A673 (cell line): ENCODE data around the gene DENND6B. TPM values are rescaled to one million over a fixed set of nuclear protein-coding genes. Genes with fewer than 3 reads are reported as not detected.

Experiments used
- BruUV-seq: library from RNA; stranded (reverse); fragments of 400-500 nt; replicated peaks from 2 replicates; lab custom pipeline; 2021; lab: Mats Ljungman, UMichigan
- CTCF ChIA-PET: fragments of 300-600 bp; sonication (Branson Sonifier 250); formaldehyde crosslinking; loops from one replicate; lab custom pipeline; 2022; ENCODE audit warnings: antibody characterized with exemption; lab: Charles Lee
- POLR2A ChIA-PET: fragments of 300-600 bp; sonication (Branson Sonifier 250); formaldehyde crosslinking; loops from one replicate; lab custom pipeline; 2022; ENCODE audit warnings: antibody characterized with exemption; ENCODE audit not compliant: low non-redundant PET; lab: Charles Lee
- DNase-seq: peaks from one replicate; pipeline ENCODE4 v3.0.0-alpha.2; 2015; ENCODE audit warnings: low spot score
- H3K27ac ChIP-seq: fragments of 200-600 bp; sonication (generic); 2 replicates; pipeline ENCODE4 v1.5.1; 2016; ENCODE audit warnings: mixed run types, low read depth, mild to moderate bottlenecking, mixed read lengths, antibody characterized with exemption, low read length; ENCODE audit not compliant: poor library complexity, severe bottlenecking
- H3K27me3 ChIP-seq: fragments of 200-600 bp; sonication (generic); replicated peaks from 2 replicates; pipeline ENCODE4 v1.6.1; 2017; ENCODE audit warnings: mixed run types, low read depth, mild to moderate bottlenecking, mixed read lengths, antibody characterized with exemption, low read length; ENCODE audit not compliant: insufficient read depth, poor library complexity
- H3K36me3 ChIP-seq: fragments of 200-600 bp; sonication (generic); 2 replicates; pipeline ENCODE4 v1.6.1; 2016; ENCODE audit warnings: mixed run types, mild to moderate bottlenecking, mixed read lengths, antibody characterized with exemption, low read length; ENCODE audit not compliant: insufficient read depth, poor library complexity, severe bottlenecking
- H3K4me1 ChIP-seq: fragments of 200-600 bp; sonication (generic); 2 replicates; pipeline ENCODE4 v1.6.1; 2017; ENCODE audit warnings: mixed run types, mild to moderate bottlenecking, mixed read lengths, antibody characterized with exemption, low read length; ENCODE audit not compliant: insufficient read depth, poor library complexity, severe bottlenecking
- H3K4me3 ChIP-seq: fragments of 200-600 bp; sonication (generic); 2 replicates; pipeline ENCODE4 v1.5.1; 2016; ENCODE audit warnings: low read depth, mixed run types, mild to moderate bottlenecking, mixed read lengths, low read length; ENCODE audit not compliant: poor library complexity, severe bottlenecking
- H3K9me3 ChIP-seq: fragments of 200-600 bp; sonication (generic); 2 replicates; pipeline ENCODE4 v1.6.1; 2016; ENCODE audit warnings: mixed run types, low read depth, mild to moderate bottlenecking, mixed read lengths, antibody characterized with exemption, low read length; ENCODE audit not compliant: poor library complexity, severe bottlenecking
- EZH2 ChIP-seq: fragments of 200-600 bp; sonication (generic); IDR thresholded peaks from 2 replicates; pipeline ENCODE4 v1.6.1; 2017; ENCODE audit warnings: borderline replicate concordance, low read depth, mild to moderate bottlenecking, mixed read lengths, antibody characterized with exemption, low read length; ENCODE audit not compliant: poor library complexity, severe bottlenecking
- intact Hi-C: fragments of 100-400 bp; cut with micrococcal nuclease; formaldehyde crosslinking; loops from one replicate; pipeline ENCODE4 v1.10.0; 2022; ENCODE audit not compliant: unreplicated experiment
- total RNA-seq: library from RNA; stranded (reverse); gene quantifications from 2 replicates; pipeline ENCODE4 v1.2.3, GENCODE V29; 2021
- TF ChIP-seq, protein P1 (sequence below): fragments of 300-800, 200-600 bp; sonication (generic); conservative IDR thresholded peaks from 2 replicates; pipeline ENCODE4 v1.5.1; 2017; ENCODE audit warnings: low read depth, mild to moderate bottlenecking, antibody characterized with exemption, low read length, moderate library complexity, mixed read lengths

The DENND6B gene
- total RNA-seq, 1 experiment from 2014 or later: 5.3 TPM

DNA sequence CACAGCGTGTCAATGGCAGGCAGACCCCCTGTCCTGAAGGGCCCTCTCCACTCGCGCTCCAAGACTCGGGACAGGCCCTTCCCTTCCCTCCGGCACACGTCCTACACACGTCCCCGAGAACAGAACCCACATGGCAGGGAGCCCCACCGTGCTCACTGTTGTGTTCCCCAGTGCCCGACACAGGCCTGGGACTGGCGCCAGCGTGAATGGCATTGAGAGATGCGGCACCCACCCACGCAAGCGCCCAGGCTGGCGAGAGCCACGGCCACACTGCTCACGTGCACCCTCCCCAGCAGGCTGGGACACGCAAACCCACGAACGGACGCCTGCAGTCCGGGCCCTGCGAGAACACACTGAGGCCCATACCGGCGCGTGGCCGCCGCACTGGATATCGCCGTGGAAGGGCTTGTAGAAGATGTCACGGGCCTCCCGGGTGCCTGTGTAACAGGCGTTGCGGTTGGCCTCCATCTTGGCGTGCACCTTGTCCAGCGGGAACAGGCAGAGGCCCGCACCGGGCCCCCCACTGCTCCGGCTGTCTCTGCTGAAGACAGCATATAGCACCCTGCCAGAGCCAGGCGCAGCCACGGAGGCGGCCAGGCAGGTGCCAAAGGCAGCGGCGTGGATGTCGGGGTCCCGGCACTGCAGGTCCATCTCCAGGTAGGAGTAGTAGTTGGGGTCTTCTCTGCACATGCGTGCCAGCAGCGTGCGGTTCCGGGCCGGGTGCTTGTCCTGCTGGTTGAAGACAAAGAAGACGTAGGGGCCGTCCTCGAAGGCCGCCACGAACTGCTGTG lies 37.5 kb downstream of the DENND6B start:
- H3K4me3 ChIP-seq: no peak overlapping the region
- peaks cover 65% of the 10 kb centered on the region for H3K36me3 ChIP-seq
- ChIA-PET POLR2A (no interaction called here), CTCF (no interaction called here)
- no peak for DNase-seq
- no peaks in the 10 kb centered on the region for H3K9me3 ChIP-seq
- H3K27ac ChIP-seq: no peak overlapping the region
- BruUV-seq: no TSS peak
- H3K27me3 ChIP-seq: no peaks in the 10 kb centered on the region
- intact Hi-C loops: no loop called here
- no peak for TF ChIP-seq EZH2
- TF ChIP-seq, protein P1, sequence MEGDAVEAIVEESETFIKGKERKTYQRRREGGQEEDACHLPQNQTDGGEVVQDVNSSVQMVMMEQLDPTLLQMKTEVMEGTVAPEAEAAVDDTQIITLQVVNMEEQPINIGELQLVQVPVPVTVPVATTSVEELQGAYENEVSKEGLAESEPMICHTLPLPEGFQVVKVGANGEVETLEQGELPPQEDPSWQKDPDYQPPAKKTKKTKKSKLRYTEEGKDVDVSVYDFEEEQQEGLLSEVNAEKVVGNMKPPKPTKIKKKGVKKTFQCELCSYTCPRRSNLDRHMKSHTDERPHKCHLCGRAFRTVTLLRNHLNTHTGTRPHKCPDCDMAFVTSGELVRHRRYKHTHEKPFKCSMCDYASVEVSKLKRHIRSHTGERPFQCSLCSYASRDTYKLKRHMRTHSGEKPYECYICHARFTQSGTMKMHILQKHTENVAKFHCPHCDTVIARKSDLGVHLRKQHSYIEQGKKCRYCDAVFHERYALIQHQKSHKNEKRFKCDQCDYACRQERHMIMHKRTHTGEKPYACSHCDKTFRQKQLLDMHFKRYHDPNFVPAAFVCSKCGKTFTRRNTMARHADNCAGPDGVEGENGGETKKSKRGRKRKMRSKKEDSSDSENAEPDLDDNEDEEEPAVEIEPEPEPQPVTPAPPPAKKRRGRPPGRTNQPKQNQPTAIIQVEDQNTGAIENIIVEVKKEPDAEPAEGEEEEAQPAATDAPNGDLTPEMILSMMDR: no peak
- peaks cover 23% of the 10 kb centered on the region for H3K4me1 ChIP-seq

DNA sequence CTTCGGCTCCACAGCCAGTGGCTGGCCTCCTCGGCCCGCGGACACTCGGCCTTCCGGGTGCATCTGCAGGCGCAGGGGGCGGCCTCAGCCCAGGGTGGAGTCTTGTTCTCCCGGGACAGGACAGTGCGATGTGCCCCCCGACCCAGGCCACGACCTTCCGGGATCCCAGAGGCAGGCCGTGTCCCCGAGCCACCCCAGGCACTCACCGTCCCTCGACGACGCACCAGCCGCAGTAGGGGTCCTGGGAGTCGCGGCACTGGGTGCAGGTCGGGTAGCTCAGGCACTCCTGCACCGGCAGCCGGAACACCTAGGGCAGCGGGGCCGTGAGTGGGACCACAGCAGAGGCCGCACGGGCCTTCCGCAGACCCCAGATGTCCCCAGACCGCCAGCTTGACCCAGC lies 39.1 kb downstream of the DENND6B start:
- peaks cover 77% of the 10 kb centered on the region for H3K36me3 ChIP-seq
- no peaks in the 10 kb centered on the region for H3K27me3 ChIP-seq
- POLR2A ChIA-PET: no interaction called here
- TF ChIP-seq, protein P1: no peak
- no peak for TF ChIP-seq EZH2
- CTCF ChIA-PET: no interaction called here
- peaks cover 7% of the 10 kb centered on the region for H3K4me1 ChIP-seq
- DNase-seq: no peak
- BruUV-seq: no TSS peak
- no peak overlapping the region for H3K4me3 ChIP-seq
- intact Hi-C loops: no loop called here
- H3K27ac ChIP-seq: no peak overlapping the region
- no peaks in the 10 kb centered on the region for H3K9me3 ChIP-seq

DNA sequence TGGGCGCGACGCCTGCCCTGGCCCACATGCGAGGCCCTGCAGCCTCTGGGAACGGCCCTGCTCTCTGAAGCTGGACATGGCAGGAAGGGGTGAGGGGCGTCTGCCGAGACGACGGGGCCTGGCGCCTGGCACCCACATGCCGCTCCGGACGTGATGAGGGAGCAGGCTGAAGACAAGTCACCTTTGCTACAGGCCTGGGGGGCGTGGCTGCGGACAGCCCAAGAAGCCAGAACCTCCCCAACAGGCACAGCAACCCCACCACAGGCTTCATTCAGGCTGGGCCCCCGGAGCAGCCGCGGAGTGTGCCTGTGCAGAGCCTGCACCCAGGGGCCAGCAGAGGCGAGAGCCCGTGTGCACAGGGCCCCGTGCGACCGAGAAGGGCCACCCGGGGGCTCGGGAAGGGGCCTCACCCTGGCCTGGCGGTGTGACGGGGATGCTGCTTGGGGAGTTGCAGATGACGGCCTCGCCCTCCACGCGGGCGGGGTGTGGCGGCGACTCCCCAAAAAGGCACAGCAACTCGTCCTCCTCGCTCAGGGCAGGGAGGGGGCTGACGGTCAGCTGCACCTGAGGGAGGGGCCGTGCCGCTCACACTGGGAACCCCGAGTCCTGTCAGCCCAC lies 40.0 kb downstream of the DENND6B start:
- BruUV-seq: no TSS peak
- TF ChIP-seq, protein P1: no peak
- no peak for TF ChIP-seq EZH2
- Histone ChIP-seq H3K9me3 (no peaks in the 10 kb centered on the region), H3K4me1 (no peaks in the 10 kb centered on the region), H3K36me3 (peaks cover 87% of the 10 kb centered on the region), H3K4me3 (no peak overlapping the region), H3K27me3 (no peaks in the 10 kb centered on the region), H3K27ac (no peak overlapping the region)
- intact Hi-C loops: no loop called here
- ChIA-PET POLR2A (interaction anchor here (0.7 kb wide), 1 partner anchor 172 kb away, joined by 9 read pairs; no protein-coding TSS in a partner anchor), CTCF (no interaction called here)
- no peak for DNase-seq
